Adrenal gland (tissue), 5 donors: ENCODE data around the gene PTGIR.

Experiments used
- POLR2A ChIP-seq, 2 donors: fragments of 450-650 bp; IDR thresholded peaks; one replicate each; pipeline ENCODE4 v1.6.1; 2017; ENCODE audit warnings: antibody characterized with exemption in 2 of 2, mild to moderate bottlenecking in 2 of 2, moderate library complexity in 1 of 2
- TF ChIP-seq, protein P1 (sequence below), 6 experiments: fragments of 450-650 bp in 4 of 6; fragments of 200-600 bp in 2 of 6; sonication (generic) in 1 of 6; IDR thresholded peaks; 1 replicate in 5 of 6; 2 replicates in 1 of 6; pipeline versions ENCODE4 v1.5.1 to v1.8.0; 2016 to 2021; ENCODE audit warnings: antibody characterized with exemption in 6 of 6, mild to moderate bottlenecking in 2 of 6, moderate library complexity in 1 of 6
- donor health status: DM: no; HTN: no; CAD: no.

GRCh38 chr19:46625731-46626130 is 842 bp upstream of the PTGIR start:
- TF ChIP-seq, protein P1, sequence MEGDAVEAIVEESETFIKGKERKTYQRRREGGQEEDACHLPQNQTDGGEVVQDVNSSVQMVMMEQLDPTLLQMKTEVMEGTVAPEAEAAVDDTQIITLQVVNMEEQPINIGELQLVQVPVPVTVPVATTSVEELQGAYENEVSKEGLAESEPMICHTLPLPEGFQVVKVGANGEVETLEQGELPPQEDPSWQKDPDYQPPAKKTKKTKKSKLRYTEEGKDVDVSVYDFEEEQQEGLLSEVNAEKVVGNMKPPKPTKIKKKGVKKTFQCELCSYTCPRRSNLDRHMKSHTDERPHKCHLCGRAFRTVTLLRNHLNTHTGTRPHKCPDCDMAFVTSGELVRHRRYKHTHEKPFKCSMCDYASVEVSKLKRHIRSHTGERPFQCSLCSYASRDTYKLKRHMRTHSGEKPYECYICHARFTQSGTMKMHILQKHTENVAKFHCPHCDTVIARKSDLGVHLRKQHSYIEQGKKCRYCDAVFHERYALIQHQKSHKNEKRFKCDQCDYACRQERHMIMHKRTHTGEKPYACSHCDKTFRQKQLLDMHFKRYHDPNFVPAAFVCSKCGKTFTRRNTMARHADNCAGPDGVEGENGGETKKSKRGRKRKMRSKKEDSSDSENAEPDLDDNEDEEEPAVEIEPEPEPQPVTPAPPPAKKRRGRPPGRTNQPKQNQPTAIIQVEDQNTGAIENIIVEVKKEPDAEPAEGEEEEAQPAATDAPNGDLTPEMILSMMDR (IDR thresholded peaks at IDR 0.05), result no peak
- TF ChIP-seq POLR2A (IDR thresholded peaks at IDR 0.05), result no peak
